ENCODE data around the gene CUX1. TPM values are rescaled to one million over a fixed set of nuclear protein-coding genes. Genes with fewer than 3 reads are reported as not detected.
"Not testable (repeated sequence)": the region's sequence is repeated elsewhere in the genome, so short reads cannot be mapped to it uniquely, and the experiment has no call there.

Gene CUX1
- total and polyA plus RNA-seq, 2 donors: 59.7 to 63.5 TPM

DNA sequence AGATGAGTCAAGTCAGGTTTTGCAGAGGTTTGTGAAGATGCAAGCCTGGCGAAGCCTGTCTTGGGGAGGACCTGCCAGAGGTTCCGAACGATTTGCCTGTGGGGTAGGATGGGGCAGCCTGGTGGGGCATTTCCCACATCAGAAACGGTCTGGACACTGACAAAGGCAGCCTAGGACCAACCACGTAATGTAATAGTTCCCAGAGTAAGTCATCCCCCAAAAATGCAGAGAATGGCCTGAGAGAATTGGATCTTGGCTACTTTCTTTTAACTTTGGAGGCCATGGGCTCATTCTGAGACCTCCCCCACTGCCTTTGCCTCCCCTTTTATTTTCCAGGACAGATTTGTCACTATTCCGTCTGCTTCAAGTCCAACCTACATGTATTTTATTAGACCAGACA is 300.3 kb downstream of the CUX1 start:
- DNase-seq (ENCODE audit: extremely low spot score): no peak
- WGBS: 82% methylated on average over 6 of the region's 6 CpGs
- Histone ChIP-seq H3K27ac (ENCODE audit: low read depth) (no peak overlapping the region), H3K36me3 (ENCODE audit: insufficient read depth) (no peaks in the 10 kb centered on the region), H3K4me1 (ENCODE audit: insufficient read depth) (no peaks in the 10 kb centered on the region), H3K4me3 (ENCODE audit: low read depth, low read length) (no peak overlapping the region)

DNA sequence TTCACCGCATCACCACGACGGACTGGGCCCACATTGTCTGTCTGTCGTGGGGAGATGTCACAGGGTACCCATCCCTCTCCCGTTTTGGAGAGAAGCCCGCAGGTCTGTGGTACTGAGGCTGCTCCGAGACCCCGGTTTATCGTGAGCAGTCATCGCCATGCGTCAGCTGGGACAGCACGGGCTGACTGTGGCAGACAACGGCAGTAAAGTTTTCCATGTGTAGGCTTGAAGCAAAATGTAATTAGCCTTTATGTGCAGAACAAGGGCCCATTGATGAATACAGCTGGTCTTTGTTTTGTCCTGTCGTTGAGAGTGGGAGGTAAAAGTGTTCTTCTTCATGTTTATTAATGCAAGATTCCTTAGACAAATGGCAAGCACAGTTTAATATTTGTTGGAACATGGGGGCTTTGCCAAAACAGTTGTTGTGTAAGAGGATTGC is 301.8 kb downstream of the CUX1 start:
- peak overlapping the region; percentile 27 for H3K27ac ChIP-seq (ENCODE audit: low read depth)
- H3K4me1 ChIP-seq (ENCODE audit: insufficient read depth): no peaks in the 10 kb centered on the region
- H3K36me3 ChIP-seq (ENCODE audit: insufficient read depth): no peaks in the 10 kb centered on the region
- H3K4me3 ChIP-seq (ENCODE audit: low read depth, low read length): no peak overlapping the region
- no peak for DNase-seq (ENCODE audit: extremely low spot score)
- 64% methylated on average over 14 of the region's 14 CpGs for WGBS

- no peak for DNase-seq (ENCODE audit: extremely low spot score)
- no peak overlapping the region for H3K4me3 ChIP-seq (ENCODE audit: low read depth, low read length)
- 77% methylated on average over 7 of the region's 7 CpGs for WGBS
- H3K27ac ChIP-seq (ENCODE audit: low read depth): no peak overlapping the region
- no peaks in the 10 kb centered on the region for H3K4me1 ChIP-seq (ENCODE audit: insufficient read depth)
- no peaks in the 10 kb centered on the region for H3K36me3 ChIP-seq (ENCODE audit: insufficient read depth)
These were observed 302.5 kb downstream of the CUX1 start for GRCh38 chr7:102119925-102120324.

GRCh38 chr7:102120666-102121195 is 303.3 kb downstream of the CUX1 start:
- 92% methylated on average over 5 of the region's 5 CpGs for WGBS
- no peak overlapping the region for H3K27ac ChIP-seq (ENCODE audit: low read depth)
- no peak for DNase-seq (ENCODE audit: extremely low spot score)
- no peaks in the 10 kb centered on the region for H3K36me3 ChIP-seq (ENCODE audit: insufficient read depth)
- no peak overlapping the region for H3K4me3 ChIP-seq (ENCODE audit: low read depth, low read length)
- no peaks in the 10 kb centered on the region for H3K4me1 ChIP-seq (ENCODE audit: insufficient read depth)

DNA sequence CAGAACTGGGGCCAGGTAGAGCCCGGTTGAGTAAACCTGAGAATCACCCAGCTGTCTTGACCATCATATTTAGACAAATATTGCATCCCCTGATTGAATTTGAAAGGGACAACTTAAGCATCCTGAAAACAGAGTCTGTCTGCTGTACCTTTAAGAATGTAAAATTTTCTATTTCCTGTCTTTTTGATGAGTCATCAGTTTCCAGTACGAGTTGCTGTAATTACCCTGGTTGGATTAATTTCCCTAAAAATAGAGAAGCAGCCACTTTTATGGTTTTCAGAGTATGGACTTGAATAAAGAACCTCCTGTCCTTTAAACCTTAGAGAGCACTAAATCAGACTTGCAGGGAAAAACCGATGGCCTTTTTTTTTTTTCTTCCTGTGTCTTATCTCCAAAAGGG is 304.6 kb downstream of the CUX1 start:
- H3K4me3 ChIP-seq (ENCODE audit: low read depth, low read length): no peak overlapping the region
- H3K27ac ChIP-seq (ENCODE audit: low read depth): no peak overlapping the region
- H3K4me1 ChIP-seq (ENCODE audit: insufficient read depth): no peaks in the 10 kb centered on the region
- no peaks in the 10 kb centered on the region for H3K36me3 ChIP-seq (ENCODE audit: insufficient read depth)
- DNase-seq (ENCODE audit: extremely low spot score): no peak
- 31% methylated on average over 3 of the region's 3 CpGs for WGBS

GRCh38 chr7:102125127-102125596 is 307.7 kb downstream of the CUX1 start:
- Histone ChIP-seq H3K27ac (ENCODE audit: low read depth) (no peak overlapping the region), H3K36me3 (ENCODE audit: insufficient read depth) (no peaks in the 10 kb centered on the region), H3K4me1 (ENCODE audit: insufficient read depth) (no peaks in the 10 kb centered on the region), H3K4me3 (ENCODE audit: low read depth, low read length) (no peak overlapping the region)
- no peak for DNase-seq (ENCODE audit: extremely low spot score)
- WGBS: 41% methylated on average over 17 of the region's 17 CpGs

GRCh38 chr7:102128303-102128702 is 310.9 kb downstream of the CUX1 start:
- no peaks in the 10 kb centered on the region for H3K36me3 ChIP-seq (ENCODE audit: insufficient read depth)
- no peak overlapping the region for H3K4me3 ChIP-seq (ENCODE audit: low read depth, low read length)
- DNase-seq (ENCODE audit: extremely low spot score): no peak
- H3K27ac ChIP-seq (ENCODE audit: low read depth): no peak overlapping the region
- no peaks in the 10 kb centered on the region for H3K4me1 ChIP-seq (ENCODE audit: insufficient read depth)
- 93% methylated on average over 11 of the region's 11 CpGs for WGBS

GRCh38 chr7:102129636-102130370 is 312.4 kb downstream of the CUX1 start:
- Histone ChIP-seq H3K4me3 (ENCODE audit: low read depth, low read length) (no peak overlapping the region), H3K4me1 (ENCODE audit: insufficient read depth) (no peaks in the 10 kb centered on the region), H3K27ac (ENCODE audit: low read depth) (no peak overlapping the region), H3K36me3 (ENCODE audit: insufficient read depth) (no peaks in the 10 kb centered on the region)
- 84% methylated on average over 15 of the region's 15 CpGs for WGBS
- DNase-seq (ENCODE audit: extremely low spot score): no peak

GRCh38 chr7:102132209-102132752 is 314.9 kb downstream of the CUX1 start:
- DNase-seq (ENCODE audit: extremely low spot score): no peak
- H3K4me3 ChIP-seq (ENCODE audit: low read depth, low read length): no peak overlapping the region
- WGBS: 93% methylated on average over 18 of the region's 18 CpGs

DNA sequence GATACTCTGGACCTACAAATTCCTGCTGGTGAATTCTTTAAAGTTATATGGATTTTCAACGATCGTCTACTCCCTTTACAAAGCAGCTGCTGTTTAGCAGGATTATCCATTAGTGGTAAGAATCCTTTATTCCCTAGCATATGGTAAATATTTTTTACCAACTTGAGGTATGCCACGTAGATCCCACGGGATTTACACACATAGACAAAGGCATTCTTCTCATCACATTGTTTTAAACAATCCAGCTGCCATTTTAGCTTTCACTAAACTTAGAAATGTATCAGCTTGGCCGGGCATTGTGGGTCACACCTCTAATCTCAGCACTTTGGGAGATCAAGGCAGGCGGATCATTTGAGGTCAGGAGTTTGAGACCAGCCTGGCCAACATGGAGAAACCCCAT is 321.2 kb downstream of the CUX1 start:
- no peaks in the 10 kb centered on the region for H3K36me3 ChIP-seq (ENCODE audit: insufficient read depth)
- no peak overlapping the region for H3K4me3 ChIP-seq (ENCODE audit: low read depth, low read length)

More at GRCh38 chr7:102132209-102132752, 314.9 kb downstream of the CUX1 start:
- H3K4me1 ChIP-seq (ENCODE audit: insufficient read depth): no peaks in the 10 kb centered on the region
- no peaks in the 10 kb centered on the region for H3K36me3 ChIP-seq (ENCODE audit: insufficient read depth)
- H3K27ac ChIP-seq (ENCODE audit: low read depth): no peak overlapping the region

GRCh38 chr7:102140952-102141370 is 323.5 kb downstream of the CUX1 start:
- DNase-seq (ENCODE audit: extremely low spot score): no peak
- no peak overlapping the region for H3K4me3 ChIP-seq (ENCODE audit: low read depth, low read length)
- no peaks in the 10 kb centered on the region for H3K4me1 ChIP-seq (ENCODE audit: insufficient read depth)
- H3K36me3 ChIP-seq (ENCODE audit: insufficient read depth): no peaks in the 10 kb centered on the region
- H3K27ac ChIP-seq (ENCODE audit: low read depth): no peak overlapping the region
- WGBS: 82% methylated on average over 14 of the region's 14 CpGs

More for the DNA sequence above, 321.2 kb downstream of the CUX1 start:
- no peaks in the 10 kb centered on the region for H3K4me1 ChIP-seq (ENCODE audit: insufficient read depth)
- 75% methylated on average over 6 of the region's 6 CpGs for WGBS
- H3K27ac ChIP-seq (ENCODE audit: low read depth): no peak overlapping the region
- no peak for DNase-seq (ENCODE audit: extremely low spot score)

DNA sequence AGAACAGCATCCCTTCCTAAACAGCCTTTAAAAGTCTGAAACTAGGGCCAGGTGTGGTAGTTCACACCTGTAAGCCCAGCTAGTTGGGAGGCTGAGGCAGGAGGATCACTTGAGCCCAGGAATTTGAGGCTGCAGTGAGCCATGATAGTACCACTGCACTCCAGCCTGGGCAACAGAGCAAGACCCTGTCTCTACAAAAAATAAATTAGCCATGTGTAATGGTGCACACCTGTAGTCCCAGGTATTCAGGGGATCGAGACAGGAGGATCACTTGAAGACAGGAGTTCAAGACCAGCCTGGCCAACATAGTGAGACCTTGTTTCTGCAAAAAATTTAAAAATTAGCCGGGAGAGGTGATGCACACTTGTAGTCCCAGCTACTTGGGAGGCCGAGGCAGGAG is 325.0 kb downstream of the CUX1 start:
- WGBS: 99% methylated on average over 3 of the region's 3 CpGs
- not testable (repeated sequence) for H3K4me1 ChIP-seq (ENCODE audit: insufficient read depth); DNase-seq (ENCODE audit: extremely low spot score); H3K36me3 ChIP-seq (ENCODE audit: insufficient read depth); H3K27ac ChIP-seq (ENCODE audit: low read depth); H3K4me3 ChIP-seq (ENCODE audit: low read depth, low read length)

DNA sequence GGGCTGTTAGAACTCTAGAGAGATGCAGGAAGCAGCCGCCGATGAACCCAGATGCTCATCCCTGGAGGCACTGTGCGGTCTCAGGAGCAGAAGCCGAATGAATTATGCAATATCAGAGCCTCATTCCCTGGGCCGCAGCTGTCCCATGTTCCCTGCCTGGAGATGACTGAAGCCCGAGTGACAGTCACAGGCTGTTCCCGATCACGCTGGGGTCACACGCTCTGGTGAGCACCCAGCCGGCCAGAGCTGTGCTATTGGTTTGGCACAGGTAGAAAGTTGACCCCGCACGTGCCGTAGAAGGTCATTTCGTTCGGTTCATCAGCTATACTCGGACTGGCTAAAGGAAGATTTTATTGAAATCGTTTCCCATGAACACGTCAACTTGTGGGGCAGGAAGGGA is 328.7 kb downstream of the CUX1 start:
- WGBS: 97% methylated on average over 18 of the region's 18 CpGs
- Histone ChIP-seq H3K36me3 (ENCODE audit: insufficient read depth) (no peaks in the 10 kb centered on the region), H3K4me3 (ENCODE audit: low read depth, low read length) (no peak overlapping the region), H3K4me1 (ENCODE audit: insufficient read depth) (no peaks in the 10 kb centered on the region), H3K27ac (ENCODE audit: low read depth) (no peak overlapping the region)
- DNase-seq (ENCODE audit: extremely low spot score): no peak

- 25% methylated on average over 10 of the region's 10 CpGs for WGBS
- no peak for DNase-seq (ENCODE audit: extremely low spot score)
- H3K36me3 ChIP-seq (ENCODE audit: insufficient read depth): no peaks in the 10 kb centered on the region
- no peak overlapping the region for H3K27ac ChIP-seq (ENCODE audit: low read depth)
- no peaks in the 10 kb centered on the region for H3K4me1 ChIP-seq (ENCODE audit: insufficient read depth)
- no peak overlapping the region for H3K4me3 ChIP-seq (ENCODE audit: low read depth, low read length)
These were observed 329.6 kb downstream of the CUX1 start for GRCh38 chr7:102147008-102147407.

All from urinary bladder (tissue), 4 donors.